NT2/D1 (cell line): ENCODE measurements around the gene RAB3GAP1.

ENCODE experiments used
- SUZ12 ChIP-seq: IDR thresholded peaks from 2 replicates; pipeline ENCODE4 v1.6.1; 2011; ENCODE audit not compliant: insufficient read length, insufficient read depth; ENCODE audit errors: extremely low read depth
- YY1 ChIP-seq: IDR thresholded peaks from 2 replicates; pipeline ENCODE4 v1.6.1; 2011; ENCODE audit not compliant: insufficient read length, insufficient read depth
- ZNF274 ChIP-seq: IDR thresholded peaks from 2 replicates; pipeline ENCODE4 v1.6.1; 2011; ENCODE audit warnings: mild to moderate bottlenecking, low read depth, low read length

GRCh38 chr2:135159191-135159590 is 107.1 kb downstream of the RAB3GAP1 start:
- TF ChIP-seq SUZ12 (no peak), ZNF274 (no peak), YY1 (no peak)
